GM21528 (cell line): Measurements from ENCODE around the gene UBE2F.
"Not testable (repeated sequence)": the region's sequence is repeated elsewhere in the genome, so short reads cannot be mapped to it uniquely, and the experiment has no call there.

Experiments used
- ATAC-seq: cut with Tn5 transposase; IDR thresholded peaks from one replicate; pipeline ENCODE4 v1.9.1; 2021; ENCODE audit warnings: mild to moderate bottlenecking, moderate library complexity; ENCODE audit not compliant: unreplicated experiment, low FRiP score

UBE2F gene

GRCh38 chr2:237943395-237944094 is 23.3 kb upstream of the UBE2F start:
- no peak for ATAC-seq

DNA sequence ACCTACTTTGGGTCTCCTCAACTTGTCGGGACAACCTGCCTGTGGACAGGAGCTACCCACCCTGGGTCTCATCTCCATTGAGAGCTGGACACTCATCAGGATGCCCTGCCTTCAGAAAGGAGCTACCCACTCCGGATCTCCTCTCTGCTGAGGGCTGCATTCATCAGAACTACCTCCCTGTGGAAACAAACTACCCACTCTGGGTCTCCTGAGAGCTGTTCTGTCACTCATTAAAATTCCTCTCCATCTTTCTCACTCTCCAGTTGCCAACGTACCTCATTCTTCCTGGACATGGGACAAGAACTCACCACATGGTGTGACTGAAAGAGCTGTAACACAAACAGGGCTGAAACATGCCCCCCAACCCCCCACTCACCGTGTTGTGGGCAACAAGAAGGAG is 22.5 kb upstream of the UBE2F start:
- ATAC-seq = no peak

DNA sequence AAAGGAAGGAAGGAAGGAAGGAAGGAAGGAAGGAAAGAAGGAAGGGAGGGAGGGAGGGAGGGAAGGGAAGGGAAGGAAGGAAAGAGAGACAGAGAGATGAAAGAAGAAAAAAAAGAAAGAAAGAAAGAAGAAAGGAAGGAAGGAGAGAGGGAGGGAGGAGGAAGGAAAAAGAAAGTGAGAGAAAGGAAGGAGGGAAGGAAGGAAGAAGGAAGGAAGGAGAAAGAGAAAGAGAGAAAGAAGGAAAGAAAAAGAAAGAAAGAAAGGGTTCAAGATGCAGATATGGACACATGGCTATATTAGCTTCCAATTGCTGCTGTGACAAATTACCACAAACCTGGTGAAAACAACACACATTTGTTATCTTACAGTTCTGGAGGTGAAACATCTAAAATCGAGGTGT is 20.4 kb upstream of the UBE2F start:
- no peak for ATAC-seq

DNA sequence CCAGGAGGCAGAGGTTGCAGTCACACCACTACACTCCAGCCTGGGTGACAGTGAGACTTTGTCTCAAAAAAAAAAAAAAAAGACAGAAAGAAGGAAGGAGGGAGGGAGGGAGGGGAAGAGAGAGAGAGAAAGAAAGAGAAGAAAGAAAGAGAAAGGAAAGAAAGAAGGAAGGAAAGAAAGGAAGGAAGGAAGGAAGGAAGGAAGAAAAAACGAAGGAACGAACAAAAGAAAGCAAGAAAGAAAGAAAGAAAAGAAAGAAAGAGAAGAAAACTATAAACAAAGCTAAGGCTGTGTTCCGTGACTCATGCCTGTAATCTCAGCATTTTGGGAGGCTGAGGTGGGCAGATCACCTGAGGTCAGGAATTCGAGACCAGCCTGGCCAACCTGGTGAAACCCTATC is 15.5 kb upstream of the UBE2F start:
- ATAC-seq = not testable (repeated sequence)

GRCh38 chr2:237951878-237952277 is 14.9 kb upstream of the UBE2F start:
- ATAC-seq = no peak

GRCh38 chr2:237952851-237953250 is 14.0 kb upstream of the UBE2F start:
- no peak for ATAC-seq

DNA sequence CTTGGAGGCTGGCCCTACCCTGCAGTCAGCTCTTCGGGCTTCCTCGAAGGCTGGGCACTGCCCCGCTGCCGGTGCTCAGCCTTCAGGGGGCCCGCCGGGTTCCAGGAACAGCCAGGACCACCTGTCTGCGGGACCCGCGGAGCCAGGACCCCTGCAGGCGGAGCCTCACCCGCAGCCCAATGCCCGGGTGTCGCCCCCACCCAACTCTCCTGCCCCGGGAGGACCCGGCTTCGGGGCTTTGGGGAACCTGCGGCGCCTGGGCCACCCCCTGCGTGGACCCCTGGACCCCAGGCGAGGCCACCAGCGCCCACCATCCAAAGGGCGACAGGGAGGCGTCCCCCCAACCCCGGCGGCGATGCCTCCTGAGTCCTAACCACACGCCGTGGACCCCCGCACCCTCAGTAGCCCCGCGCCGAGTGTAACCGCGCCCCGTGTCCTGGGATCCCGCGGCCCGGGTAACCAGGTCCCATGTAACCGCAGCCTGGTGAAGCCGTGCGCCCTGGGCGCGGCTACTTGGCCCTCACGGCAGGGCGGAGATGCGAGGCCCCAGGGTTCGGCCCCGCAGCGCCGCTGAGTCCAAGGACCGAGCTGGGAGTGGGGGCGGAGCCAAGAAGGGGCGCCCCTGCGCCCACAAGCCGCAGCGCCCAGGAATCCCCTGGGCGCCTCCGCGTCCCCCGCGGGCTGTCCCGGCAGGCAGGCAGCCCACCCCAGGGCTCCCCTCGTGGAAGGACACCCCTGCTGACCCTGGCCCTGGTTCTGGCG is 11.0 kb upstream of the UBE2F start:
- no peak for ATAC-seq

GRCh38 chr2:237956402-237956736 is 10.4 kb upstream of the UBE2F start:
- ATAC-seq = no peak

DNA sequence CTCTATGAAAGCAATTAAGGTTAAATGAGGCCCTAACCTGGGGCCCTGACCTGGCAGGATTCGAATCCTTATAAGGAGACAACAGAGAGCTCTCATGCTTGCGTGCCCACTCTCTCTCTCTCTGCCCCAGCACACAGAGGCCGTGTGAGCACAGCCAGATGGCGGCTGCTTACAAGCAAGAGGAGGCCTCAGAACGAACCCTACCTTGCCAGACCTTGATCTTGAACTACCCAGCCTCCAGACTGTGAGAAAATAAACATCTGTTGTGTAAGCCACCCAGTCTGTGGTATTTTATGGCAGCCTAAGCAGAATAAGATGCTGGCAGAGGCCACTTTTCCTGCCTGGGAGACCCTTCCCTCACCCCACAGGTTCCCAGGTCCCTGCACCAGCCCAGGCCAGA is 5.2 kb upstream of the UBE2F start:
- no peak for ATAC-seq

GRCh38 chr2:237962432-237963084 is 4.3 kb upstream of the UBE2F start:
- ATAC-seq = no peak

- not testable (repeated sequence) for ATAC-seq
These were observed 3.3 kb upstream of the UBE2F start for GRCh38 chr2:237963490-237963991.

DNA sequence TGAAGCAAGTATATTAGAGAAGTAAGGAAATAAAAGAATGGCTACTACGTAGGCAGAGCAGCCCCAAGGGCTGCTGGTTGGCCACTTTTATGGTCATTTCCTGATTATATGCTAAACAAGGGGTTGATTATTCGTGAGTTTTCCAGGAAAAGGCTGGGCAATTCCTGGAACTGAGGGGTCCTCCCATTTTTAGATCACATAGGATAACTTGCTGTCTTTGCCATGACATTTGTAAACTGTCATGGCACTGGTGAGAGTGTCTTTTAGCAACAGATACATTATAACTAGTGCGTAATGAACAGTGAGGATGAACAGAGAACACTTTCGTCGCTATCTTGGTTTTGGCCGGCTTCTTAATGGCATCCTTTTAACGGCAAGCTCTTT is 2.6 kb upstream of the UBE2F start:
- no peak for ATAC-seq

- ATAC-seq = no peak
These were observed 2.0 kb upstream of the UBE2F start for GRCh38 chr2:237964578-237965404.

- ATAC-seq = not testable (repeated sequence)
These were observed 970 bp upstream of the UBE2F start for GRCh38 chr2:237965844-237966243.

- no peak for ATAC-seq
These were observed 607 bp upstream of the UBE2F start for GRCh38 chr2:237966250-237966564.

- no peak for ATAC-seq
These were observed 693 bp downstream of the UBE2F start for GRCh38 chr2:237967463-237967951.

- peak; percentile 36 for ATAC-seq
These were observed 1.4 kb downstream of the UBE2F start for GRCh38 chr2:237968048-237968862.

DNA sequence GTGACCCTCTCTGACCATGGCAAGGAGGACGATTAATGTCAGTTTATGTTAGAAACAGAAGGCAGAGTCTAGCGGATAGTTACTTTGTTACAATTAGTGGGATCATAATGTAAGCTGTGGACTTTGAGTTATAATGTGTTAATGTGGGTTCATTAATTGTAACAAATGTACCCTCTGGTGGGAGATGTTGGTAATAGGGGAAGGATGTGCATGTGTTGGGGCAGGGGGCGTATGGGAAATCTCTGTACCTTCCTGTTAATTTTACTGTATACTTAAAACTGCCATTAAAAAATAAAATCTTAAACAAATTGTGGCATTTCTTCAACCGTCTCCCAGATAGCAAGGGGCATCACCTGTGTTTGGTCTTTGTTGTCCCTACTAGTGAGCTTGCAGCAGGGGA is 4.8 kb downstream of the UBE2F start:
- ATAC-seq = no peak

GRCh38 chr2:237972211-237972610 is 5.4 kb downstream of the UBE2F start:
- ATAC-seq = no peak

DNA sequence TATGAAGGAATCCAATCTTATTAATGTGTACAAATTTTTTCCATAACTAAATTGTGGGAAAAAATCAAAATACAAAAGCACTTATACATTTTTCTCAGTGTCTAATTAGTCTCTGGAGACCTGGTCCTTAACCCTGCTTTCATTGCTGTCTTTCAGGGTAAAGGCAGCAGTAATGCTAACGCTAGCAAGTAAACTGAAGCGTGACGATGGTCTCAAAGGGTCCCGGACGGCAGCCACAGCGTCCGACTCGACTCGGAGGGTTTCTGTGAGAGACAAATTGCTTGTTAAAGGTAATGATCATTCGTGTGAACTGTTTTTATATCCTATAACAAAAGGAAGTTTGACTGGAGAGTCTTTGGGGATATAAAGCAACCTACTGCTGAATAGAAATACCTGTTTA is 6.1 kb downstream of the UBE2F start:
- no peak for ATAC-seq
